Eye (tissue), 1 donor: ENCODE measurements around the gene ZNF212.

Source experiments
- DNase-seq: peaks from one replicate; pipeline ENCODE4 v3.0.0-alpha.2; 2015

ZNF212 gene

GRCh38 chr7:149289262-149289661, 49.8 kb downstream of the ZNF212 start:
- no peak for DNase-seq

GRCh38 chr7:149289856-149290255, 50.4 kb downstream of the ZNF212 start:
- no peak for DNase-seq

DNA sequence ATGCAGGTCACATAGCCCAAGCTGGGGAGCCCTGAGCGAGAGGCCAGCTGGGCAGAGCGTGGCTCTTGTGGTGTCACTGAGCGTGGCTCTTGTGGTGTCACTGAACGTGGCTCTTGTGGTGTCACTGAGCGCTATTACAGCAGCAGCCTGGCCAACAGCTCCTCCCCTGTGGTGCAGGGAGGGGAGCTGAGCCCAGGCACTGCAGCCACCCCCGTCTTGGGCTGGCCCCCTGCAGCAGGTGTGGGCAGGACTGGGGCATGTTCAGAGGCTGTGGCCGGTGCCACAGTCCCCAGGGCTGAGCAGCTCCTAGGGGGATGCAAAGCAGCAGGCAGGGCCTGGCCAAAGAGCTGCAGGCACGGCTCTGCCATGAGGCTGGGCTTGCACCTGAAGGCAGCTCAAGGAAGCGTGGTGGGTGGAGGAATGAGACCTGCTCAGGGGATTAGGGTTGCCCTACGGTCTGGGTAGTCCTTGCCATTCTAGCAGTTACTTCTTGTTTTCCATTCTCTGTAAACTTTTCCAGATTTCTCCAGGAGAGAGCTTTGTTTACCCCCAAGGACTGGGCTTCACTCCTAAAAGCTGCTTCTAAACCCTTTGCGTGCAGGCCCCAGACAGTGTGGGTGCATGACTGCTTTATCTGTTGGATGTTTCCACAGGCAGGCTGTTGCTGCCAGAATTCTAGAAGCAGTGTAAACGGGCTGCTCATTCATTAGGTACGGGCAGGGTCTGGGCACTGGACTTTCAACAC, 51.8 kb downstream of the ZNF212 start:
- DNase-seq: no peak

DNA sequence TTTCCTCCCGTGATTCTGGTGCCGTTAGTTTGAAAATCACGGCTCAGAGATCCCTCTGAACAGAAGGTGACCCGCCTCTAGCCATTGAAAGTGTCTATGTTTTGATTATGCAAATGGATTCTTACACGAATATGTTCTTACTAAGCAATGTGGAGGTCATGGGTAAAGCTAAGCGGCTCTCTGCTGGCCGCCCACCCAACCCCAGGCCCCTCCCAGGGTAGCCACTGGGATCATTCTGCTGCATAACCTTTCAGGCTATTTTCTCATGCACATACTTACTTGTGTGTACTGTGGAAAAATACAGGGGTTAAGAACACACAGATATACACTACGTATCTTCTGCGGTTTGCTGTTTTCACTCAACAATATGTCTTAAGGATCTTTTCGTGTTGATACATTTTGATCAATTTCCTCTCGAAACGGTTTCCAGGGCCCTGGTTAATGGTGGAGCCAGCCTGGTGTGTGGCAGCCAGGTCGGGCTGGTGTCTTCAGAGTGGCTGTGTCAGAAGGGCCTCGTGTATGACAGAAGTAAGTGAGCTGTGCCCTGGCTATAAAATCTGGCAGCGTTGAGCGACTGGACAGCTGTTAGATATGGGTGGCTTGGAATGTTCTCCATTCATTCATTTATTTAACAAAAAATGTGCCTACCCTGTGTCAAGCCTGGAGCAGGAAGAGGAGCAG, 52.5 kb downstream of the ZNF212 start:
- no peak for DNase-seq

- DNase-seq: no peak
Measured at GRCh38 chr7:149292462-149292823, 53.0 kb downstream of the ZNF212 start.

DNA sequence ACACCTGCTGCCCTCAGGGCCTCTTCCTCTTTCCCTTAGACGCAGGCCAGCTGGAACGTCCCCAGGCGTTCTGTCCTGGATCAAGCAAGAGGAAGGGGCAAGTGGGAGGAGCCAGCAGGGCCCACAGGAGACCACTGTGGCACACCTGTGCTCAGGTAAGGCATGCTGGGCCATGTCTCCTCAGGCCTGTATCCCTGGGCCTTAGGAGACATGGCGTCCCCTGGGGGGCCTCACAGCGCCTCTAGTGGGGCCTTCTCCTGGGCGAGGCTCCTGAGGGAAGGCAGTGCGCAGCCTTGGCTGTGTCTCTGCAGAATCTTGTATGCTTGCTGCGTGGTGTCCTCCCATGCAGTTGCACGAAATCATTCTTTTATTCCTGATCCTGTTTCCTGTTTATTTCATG, 53.9 kb downstream of the ZNF212 start:
- no peak for DNase-seq

- DNase-seq: no peak
Measured at GRCh38 chr7:149293946-149294633, 54.6 kb downstream of the ZNF212 start.

GRCh38 chr7:149294634-149295480, 55.4 kb downstream of the ZNF212 start:
- no peak for DNase-seq

- DNase-seq: no peak
Measured at GRCh38 chr7:149295481-149295850, 56.0 kb downstream of the ZNF212 start.

GRCh38 chr7:149296368-149296767, 56.9 kb downstream of the ZNF212 start:
- DNase-seq: no peak

DNA sequence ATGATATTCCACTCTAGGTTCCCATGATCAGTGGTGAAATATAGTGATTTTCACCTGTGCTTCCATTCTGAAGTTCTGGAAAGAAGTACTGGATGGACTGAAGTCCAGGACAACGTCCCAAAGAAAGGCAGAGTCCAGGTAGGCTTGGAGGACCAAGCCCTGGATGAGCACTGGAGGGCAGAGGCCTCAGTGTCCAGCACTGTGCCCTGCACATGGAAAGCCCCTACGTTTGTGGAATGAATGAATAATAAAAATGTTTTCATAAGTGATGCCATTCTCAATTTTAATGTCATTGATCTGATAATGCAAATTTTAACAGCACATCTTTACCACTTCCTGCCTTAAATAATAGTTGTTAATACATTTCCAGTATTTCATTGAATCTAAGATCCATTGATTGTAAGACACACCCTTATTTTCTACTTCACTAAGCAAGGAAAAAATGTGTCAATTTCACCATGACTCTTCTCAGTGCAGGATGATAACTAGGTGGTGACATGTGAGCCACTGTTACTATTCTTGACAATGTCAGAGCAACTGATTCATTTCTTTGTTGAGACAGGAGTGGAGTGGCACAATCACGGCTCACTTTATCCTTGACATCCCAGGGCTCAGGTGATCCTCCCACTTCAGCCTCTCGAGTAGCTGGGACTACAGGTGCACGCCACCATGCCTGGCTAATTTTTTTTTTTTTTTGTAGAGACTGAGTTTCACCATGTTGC, 57.7 kb downstream of the ZNF212 start:
- DNase-seq: no peak

- DNase-seq: no peak
Measured at GRCh38 chr7:149300620-149301285, 61.3 kb downstream of the ZNF212 start.

GRCh38 chr7:149302222-149302621, 62.8 kb downstream of the ZNF212 start:
- no peak for DNase-seq

DNA sequence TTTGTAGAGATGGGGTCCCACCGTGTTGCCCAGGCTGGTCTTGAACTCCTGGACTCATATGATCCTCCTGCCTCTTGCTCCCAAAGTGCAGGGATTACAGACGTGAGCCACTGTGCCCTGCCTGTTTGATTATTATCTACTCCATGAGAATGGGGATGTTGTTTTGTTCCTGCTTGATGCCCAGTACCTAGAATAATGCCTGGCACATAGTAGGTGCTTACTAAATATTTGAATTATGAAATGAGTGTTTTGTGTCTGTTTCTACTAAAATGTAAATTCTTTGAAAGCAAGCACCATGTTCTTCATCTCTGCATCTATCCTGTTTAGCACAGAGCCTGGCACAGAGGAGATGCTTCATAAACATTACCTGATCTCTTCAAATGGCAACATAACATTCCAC, 63.4 kb downstream of the ZNF212 start:
- no peak for DNase-seq

GRCh38 chr7:149304006-149304405, 64.6 kb downstream of the ZNF212 start:
- DNase-seq: no peak
